ENCODE measurements around the gene NAMPT.

NAMPT gene

DNA sequence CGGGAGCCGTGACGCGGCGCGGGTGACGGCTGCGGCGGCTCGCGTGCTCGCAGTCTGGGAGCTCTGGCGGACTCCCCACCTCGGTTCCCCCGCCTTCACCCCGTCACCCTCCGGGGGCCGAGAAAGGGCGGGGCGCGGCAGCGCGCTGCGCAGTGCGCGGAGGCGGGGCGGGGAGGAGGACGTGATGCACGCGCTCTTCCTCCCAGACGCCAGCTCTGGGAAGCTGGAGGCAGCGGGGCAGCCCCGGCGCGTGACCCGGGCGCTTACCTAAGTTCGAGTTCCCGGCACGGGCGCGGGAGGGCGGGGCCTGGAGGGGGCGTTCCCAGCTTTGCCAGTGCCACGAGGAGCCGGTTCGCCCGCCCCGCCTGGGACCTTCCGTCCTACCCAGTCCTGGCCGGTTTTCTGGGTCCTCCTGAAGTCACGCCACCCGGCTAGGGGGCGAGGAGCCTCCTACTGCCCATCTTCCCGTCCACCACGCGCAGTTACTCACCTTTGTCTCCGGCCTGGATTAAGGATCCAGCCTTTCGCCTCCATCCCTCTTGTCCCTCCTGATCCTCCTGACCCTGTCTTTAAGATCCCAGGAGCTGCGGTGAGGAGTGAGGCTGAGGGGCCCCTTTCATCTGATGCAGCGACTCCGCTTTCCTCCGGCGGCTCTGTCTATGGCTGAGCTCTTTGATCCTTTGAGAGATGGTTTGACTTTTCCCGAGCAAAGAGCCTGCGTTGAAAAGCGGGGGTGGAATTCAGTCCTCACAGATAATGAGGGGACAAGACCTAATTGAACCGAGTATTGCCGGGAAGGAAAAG is 470 bp upstream of the NAMPT start:
- TF ChIP-seq POLR2AphosphoS5 (IDR thresholded peaks at IDR 0.05; ENCODE audit: low read depth, low read length) (peak; percentile 87), POLR2A (IDR thresholded peaks at IDR 0.05; ENCODE audit: low read depth, low read length) (no peak; the same call in 1 of the 2 replicates), SPI1 (IDR thresholded peaks at IDR 0.05; ENCODE audit: low read depth, low read length) (peak; percentile 34; the same call in 1 of the 2 replicates), PAX5 (IDR thresholded peaks at IDR 0.05; ENCODE audit: insufficient read depth, low read length, severe bottlenecking) (no peak), POU2F2 (IDR thresholded peaks at IDR 0.05; ENCODE audit: low read depth, low read length) (no peak), TAF1 (IDR thresholded peaks at IDR 0.05; ENCODE audit: low read depth, low read length) (peak; percentile 53; the same call in 1 of the 2 replicates)
- FAIRE-seq (peak; percentile 99), DNase-seq (ENCODE audit: insufficient read length, low spot score) (peak; percentile 78)

DNA sequence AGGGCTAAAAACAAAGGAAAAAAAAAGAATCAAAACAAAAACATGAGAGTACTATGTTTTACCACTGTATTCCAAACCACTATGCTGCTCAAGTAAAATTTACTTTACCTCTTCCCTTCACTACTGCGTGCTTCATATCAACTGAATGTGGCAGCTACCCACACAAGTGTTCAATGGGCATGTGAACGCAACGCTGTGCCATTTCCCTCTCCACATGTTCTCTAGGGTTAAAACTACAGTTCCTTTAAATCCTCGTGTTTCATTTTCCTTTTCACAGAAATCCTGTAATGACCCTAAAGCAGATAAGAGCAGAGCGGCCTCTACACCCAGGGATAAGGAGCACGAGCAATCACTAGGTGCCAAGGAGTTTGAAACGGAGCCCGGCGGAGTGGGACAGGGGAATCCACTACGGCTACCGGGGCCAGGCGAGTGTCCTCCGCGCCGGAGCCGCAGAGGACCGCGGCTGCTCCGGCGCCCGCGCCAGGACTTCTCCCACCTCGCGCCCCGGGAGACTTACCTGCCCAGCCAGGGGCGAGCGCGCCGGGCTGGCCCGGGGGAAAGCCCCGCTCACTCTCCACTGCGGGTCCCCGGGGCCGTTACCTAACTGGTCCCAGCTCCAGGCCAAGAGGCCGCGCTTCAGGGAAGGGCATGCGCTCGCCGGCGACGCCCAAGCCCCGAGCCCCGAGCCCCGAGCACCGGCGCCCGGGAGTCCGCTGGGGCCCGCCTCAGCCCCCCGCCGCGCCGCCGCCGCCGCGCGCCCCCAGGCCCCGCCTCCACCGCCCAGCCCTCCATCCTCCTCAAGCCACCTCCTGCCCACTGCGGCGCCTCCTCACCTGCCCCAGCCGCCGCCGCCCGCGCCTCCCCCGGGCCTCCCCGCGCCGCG is 711 bp downstream of the NAMPT start:
- DNase-seq (ENCODE audit: insufficient read length, low spot score) = no peak
- FAIRE-seq = peak; percentile 89
- TF ChIP-seq SPI1 (IDR thresholded peaks at IDR 0.05; ENCODE audit: low read depth, low read length) = 0 out of 2 replicates have a peak, but pooled peaks have one; percentile 19
- no peak for TF ChIP-seq POU2F2 (IDR thresholded peaks at IDR 0.05; ENCODE audit: low read depth, low read length)
- TF ChIP-seq PAX5 (IDR thresholded peaks at IDR 0.05; ENCODE audit: insufficient read depth, low read length, severe bottlenecking) = no peak
- TF ChIP-seq TAF1 (IDR thresholded peaks at IDR 0.05; ENCODE audit: low read depth, low read length) = 0 out of 2 replicates have a peak, but pooled peaks have one; percentile 28
- TF ChIP-seq POLR2AphosphoS5 (IDR thresholded peaks at IDR 0.05; ENCODE audit: low read depth, low read length) = no peak
- no peak for TF ChIP-seq POLR2A (IDR thresholded peaks at IDR 0.05; ENCODE audit: low read depth, low read length)

DNA sequence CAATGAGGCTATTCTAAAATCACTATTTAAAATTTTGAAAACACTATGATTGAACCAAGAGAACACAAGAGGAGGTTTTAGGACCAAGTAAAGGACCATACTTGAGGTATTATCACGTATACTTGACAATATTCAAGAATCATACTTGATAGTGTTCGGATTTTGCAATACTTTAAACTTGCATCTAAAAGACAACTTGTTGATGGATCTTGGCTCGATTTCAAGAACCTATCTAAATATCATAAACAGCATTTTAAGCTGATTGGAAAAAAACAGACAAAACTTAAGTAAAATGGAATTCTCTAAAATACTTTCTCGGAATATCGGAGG is 1.3 kb downstream of the NAMPT start:
- no peak for TF ChIP-seq POLR2A (IDR thresholded peaks at IDR 0.05; ENCODE audit: low read depth, low read length)
- no peak for TF ChIP-seq TAF1 (IDR thresholded peaks at IDR 0.05; ENCODE audit: low read depth, low read length)
- TF ChIP-seq POU2F2 (IDR thresholded peaks at IDR 0.05; ENCODE audit: low read depth, low read length) = no peak
- no peak for TF ChIP-seq PAX5 (IDR thresholded peaks at IDR 0.05; ENCODE audit: insufficient read depth, low read length, severe bottlenecking)
- TF ChIP-seq SPI1 (IDR thresholded peaks at IDR 0.05; ENCODE audit: low read depth, low read length) = no peak
- no peak for TF ChIP-seq POLR2AphosphoS5 (IDR thresholded peaks at IDR 0.05; ENCODE audit: low read depth, low read length)
- DNase-seq (ENCODE audit: insufficient read length, low spot score) (no peak), FAIRE-seq (no peak)

DNA sequence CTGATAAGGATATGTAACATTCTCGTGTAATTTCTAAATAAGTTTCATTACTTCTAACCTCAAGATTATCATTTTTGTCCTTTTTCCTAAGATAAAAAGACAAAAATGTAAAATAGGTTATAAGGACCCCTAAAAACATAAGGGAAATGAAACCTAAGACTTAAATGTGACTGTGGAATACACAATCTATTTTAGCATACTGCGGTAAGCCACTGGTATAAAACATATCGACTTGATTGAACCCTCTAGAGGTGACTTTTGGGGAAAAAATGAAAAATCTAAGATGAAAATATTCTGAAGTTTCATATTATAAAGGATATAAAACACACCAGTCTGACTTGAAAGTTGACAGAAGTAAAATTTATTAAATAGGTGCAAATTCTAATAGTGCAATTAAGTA is 1.9 kb downstream of the NAMPT start:
- FAIRE-seq = no peak
- peak; percentile 65 for TF ChIP-seq SPI1 (IDR thresholded peaks at IDR 0.05; ENCODE audit: low read depth, low read length)
- no peak for TF ChIP-seq TAF1 (IDR thresholded peaks at IDR 0.05; ENCODE audit: low read depth, low read length)

DNA sequence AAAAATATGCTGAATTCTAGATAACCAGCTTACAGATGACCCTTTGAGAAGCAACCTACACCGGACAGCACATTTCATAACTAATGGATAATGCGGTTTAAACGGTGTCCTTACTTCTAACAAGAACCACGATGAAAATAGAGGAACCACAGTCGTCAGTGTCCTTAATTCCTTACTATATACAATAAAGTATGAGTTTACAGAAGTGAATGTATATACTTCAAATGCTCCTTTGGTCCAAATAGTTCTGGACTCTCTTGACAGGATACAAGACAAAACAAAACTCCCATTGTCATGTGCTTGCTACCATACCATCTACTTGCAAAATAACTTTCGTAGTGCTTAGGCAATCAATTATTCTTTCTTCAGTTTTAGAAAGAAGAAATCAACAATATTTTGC is 2.4 kb downstream of the NAMPT start:
- DNase-seq (ENCODE audit: insufficient read length, low spot score) (no peak), FAIRE-seq (no peak)
- TF ChIP-seq POU2F2 (IDR thresholded peaks at IDR 0.05; ENCODE audit: low read depth, low read length) = no peak
- no peak for TF ChIP-seq SPI1 (IDR thresholded peaks at IDR 0.05; ENCODE audit: low read depth, low read length)
- no peak for TF ChIP-seq POLR2A (IDR thresholded peaks at IDR 0.05; ENCODE audit: low read depth, low read length)
- no peak for TF ChIP-seq POLR2AphosphoS5 (IDR thresholded peaks at IDR 0.05; ENCODE audit: low read depth, low read length)
- no peak for TF ChIP-seq PAX5 (IDR thresholded peaks at IDR 0.05; ENCODE audit: insufficient read depth, low read length, severe bottlenecking)
- TF ChIP-seq TAF1 (IDR thresholded peaks at IDR 0.05; ENCODE audit: low read depth, low read length) = no peak

More for the DNA sequence above, 1.9 kb downstream of the NAMPT start:
- DNase-seq (ENCODE audit: insufficient read length, low spot score) = no peak

DNA sequence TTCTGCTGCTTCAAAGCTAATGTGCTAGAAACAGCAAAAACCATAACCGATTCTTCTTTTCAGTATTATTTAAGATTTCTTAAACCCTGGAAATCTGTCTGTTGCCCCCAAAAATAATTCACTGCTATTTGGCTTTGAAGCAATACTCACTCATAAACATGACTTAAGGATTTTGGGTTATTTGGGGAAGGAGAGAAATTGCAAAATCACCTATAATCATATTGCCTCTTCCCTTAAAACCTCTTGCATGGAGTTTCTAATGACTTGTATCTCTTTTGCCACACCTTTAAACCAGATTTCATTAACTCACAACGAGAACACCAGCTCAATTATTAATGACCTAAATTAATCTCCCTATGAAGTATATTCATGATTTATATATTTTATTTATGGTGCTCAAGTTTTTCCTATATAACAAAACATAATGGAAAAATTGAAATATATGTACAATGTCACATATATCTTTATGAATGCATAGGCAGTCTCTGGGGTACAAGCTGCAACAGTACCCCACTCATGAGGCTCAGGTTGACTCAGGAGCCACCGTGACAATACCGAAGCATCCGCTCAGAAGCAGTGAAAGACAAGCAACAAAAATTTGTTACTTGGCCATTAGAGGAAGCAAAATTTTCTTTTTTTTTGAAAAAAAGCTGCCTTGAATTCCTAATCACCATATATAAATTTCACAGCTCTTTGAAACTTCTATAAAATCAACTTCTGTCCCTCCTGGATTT is 3.0 kb downstream of the NAMPT start:
- DNase-seq (ENCODE audit: insufficient read length, low spot score) = no peak
- TF ChIP-seq PAX5 (IDR thresholded peaks at IDR 0.05; ENCODE audit: insufficient read depth, low read length, severe bottlenecking) (no peak), SPI1 (IDR thresholded peaks at IDR 0.05; ENCODE audit: low read depth, low read length) (no peak), POLR2A (IDR thresholded peaks at IDR 0.05; ENCODE audit: low read depth, low read length) (no peak), POU2F2 (IDR thresholded peaks at IDR 0.05; ENCODE audit: low read depth, low read length) (no peak), TAF1 (IDR thresholded peaks at IDR 0.05; ENCODE audit: low read depth, low read length) (no peak), POLR2AphosphoS5 (IDR thresholded peaks at IDR 0.05; ENCODE audit: low read depth, low read length) (no peak)
- no peak for FAIRE-seq

DNA sequence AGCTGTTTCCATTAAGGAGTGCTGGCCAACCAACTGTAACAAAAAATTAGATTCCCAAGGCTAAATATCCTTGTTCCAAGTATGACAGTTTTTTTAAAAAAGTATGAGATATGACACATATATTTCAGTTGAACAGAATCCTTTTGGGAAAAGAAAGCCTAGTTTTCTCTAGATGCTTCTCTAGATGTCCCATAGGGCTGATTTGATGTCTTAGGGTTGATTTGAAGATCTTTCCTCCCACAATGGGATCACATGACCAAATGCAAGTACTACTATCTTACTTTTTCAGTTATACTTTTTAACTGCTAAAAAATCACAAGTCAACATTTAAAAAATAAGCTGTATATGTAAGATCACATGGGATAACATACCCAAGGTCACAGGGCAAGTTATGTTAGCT is 3.7 kb downstream of the NAMPT start:
- no peak for FAIRE-seq
- no peak for TF ChIP-seq POLR2A (IDR thresholded peaks at IDR 0.05; ENCODE audit: low read depth, low read length)
- TF ChIP-seq POU2F2 (IDR thresholded peaks at IDR 0.05; ENCODE audit: low read depth, low read length) = no peak
- TF ChIP-seq TAF1 (IDR thresholded peaks at IDR 0.05; ENCODE audit: low read depth, low read length) = no peak
- no peak for TF ChIP-seq SPI1 (IDR thresholded peaks at IDR 0.05; ENCODE audit: low read depth, low read length)
- TF ChIP-seq POLR2AphosphoS5 (IDR thresholded peaks at IDR 0.05; ENCODE audit: low read depth, low read length) = no peak
- no peak for TF ChIP-seq PAX5 (IDR thresholded peaks at IDR 0.05; ENCODE audit: insufficient read depth, low read length, severe bottlenecking)
- no peak for DNase-seq (ENCODE audit: insufficient read length, low spot score)

DNA sequence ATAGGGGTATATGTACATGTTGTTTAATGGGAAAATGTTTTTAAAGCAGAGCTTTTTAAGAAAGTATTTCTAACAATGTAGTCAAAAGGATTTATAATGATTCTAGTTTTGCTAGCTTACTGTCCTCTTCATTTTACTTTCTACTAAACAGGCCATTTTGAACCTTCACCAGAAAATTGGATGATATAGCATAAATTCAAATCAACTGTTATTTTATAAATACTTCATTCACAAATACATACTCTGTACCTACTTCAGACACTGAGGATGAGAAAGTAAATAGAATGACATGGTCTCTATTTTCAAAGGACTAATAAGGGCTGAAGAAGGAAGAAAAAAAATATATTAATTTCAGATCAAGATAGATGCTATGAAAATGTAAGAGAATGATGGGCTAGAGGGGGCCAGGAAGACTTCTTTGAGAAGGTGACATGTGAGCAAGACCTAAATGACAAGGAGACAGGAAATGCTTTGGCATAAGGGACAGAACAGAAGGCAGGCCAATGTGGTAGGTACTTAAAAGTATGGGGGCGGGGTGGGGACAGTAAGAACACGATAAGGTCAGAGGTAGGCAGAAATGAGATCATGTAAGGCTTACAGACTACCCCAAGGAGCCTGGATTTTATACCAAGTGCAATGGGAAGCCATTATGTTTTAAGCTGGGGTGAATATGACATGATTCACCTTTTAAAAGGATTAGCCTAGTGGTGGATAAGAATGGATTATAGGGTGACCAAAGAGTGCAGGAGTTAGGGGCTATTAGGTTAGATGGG is 5.2 kb downstream of the NAMPT start:
- no peak for FAIRE-seq
- DNase-seq (ENCODE audit: insufficient read length, low spot score) = no peak
- TF ChIP-seq POLR2AphosphoS5 (IDR thresholded peaks at IDR 0.05; ENCODE audit: low read depth, low read length) = no peak
- TF ChIP-seq PAX5 (IDR thresholded peaks at IDR 0.05; ENCODE audit: insufficient read depth, low read length, severe bottlenecking) = no peak
- TF ChIP-seq POU2F2 (IDR thresholded peaks at IDR 0.05; ENCODE audit: low read depth, low read length) = no peak
- TF ChIP-seq TAF1 (IDR thresholded peaks at IDR 0.05; ENCODE audit: low read depth, low read length) = no peak
- TF ChIP-seq SPI1 (IDR thresholded peaks at IDR 0.05; ENCODE audit: low read depth, low read length) = no peak
- TF ChIP-seq POLR2A (IDR thresholded peaks at IDR 0.05; ENCODE audit: low read depth, low read length) = no peak
